Upper lobe of right lung (tissue), 1 donor: ENCODE results near the gene SPPL2B. TPM values are rescaled to one million over a fixed set of nuclear protein-coding genes. Genes with fewer than 3 reads are reported as not detected.
A peak's percentile ranks its signal among the peaks of the same experiment; 100 is the strongest.
"Not testable (repeated sequence)": the region's sequence is repeated elsewhere in the genome, so short reads cannot be mapped to it uniquely, and the experiment has no call there.

ENCODE experiments used
- ATAC-seq: fragments of 200-7000 bp; cut with Tn5 transposase; one replicate; pipeline ENCODE4 v1.9.1; 2020; ENCODE audit warnings: mild to moderate bottlenecking, moderate library complexity
- DNase-seq: peaks from one replicate; pipeline ENCODE4 v3.0.0-alpha.2; 2020
- H3K27ac ChIP-seq: fragments of 200-600 bp; one replicate; pipeline ENCODE4 v1.8.0; 2022
- H3K27me3 ChIP-seq: fragments of 200-600 bp; one replicate; pipeline ENCODE4 v1.8.0; 2022; ENCODE audit warnings: mild to moderate bottlenecking
- H3K36me3 ChIP-seq: fragments of 200-600 bp; one replicate; pipeline ENCODE4 v1.8.0; 2022
- H3K4me1 ChIP-seq: fragments of 200-600 bp; one replicate; pipeline ENCODE4 v1.8.0; 2022
- H3K4me3 ChIP-seq: fragments of 200-600 bp; one replicate; pipeline ENCODE4 v1.8.0; 2022; ENCODE audit warnings: mild to moderate bottlenecking
- H3K9me3 ChIP-seq: fragments of 200-600 bp; one replicate; pipeline ENCODE4 v1.8.0; 2022
- intact Hi-C: fragments of 100-400 bp; cut with DNase I; formaldehyde crosslinking; loops from one replicate; pipeline ENCODE4 v1.11.0; 2022
- total RNA-seq: library from RNA; stranded (reverse); fragmentation: NEBNext Ultra II Directional; extraction: Animal tissue kit (Norgen Biotek cat#: 25700); gene quantifications from one replicate; pipeline ENCODE4 v1.2.1, GENCODE V29; 2021
- TF ChIP-seq, protein P1 (sequence below): fragments of 200-600 bp; IDR thresholded peaks from one replicate; pipeline ENCODE4 v1.8.0; 2022; ENCODE audit warnings: antibody characterized with exemption
- donor health status: DM: no; HTN: yes; CAD: no; lungs with severe emphysema.

Gene SPPL2B
- total RNA-seq, 1 donor from 2014 or later: 50.9 TPM

DNA sequence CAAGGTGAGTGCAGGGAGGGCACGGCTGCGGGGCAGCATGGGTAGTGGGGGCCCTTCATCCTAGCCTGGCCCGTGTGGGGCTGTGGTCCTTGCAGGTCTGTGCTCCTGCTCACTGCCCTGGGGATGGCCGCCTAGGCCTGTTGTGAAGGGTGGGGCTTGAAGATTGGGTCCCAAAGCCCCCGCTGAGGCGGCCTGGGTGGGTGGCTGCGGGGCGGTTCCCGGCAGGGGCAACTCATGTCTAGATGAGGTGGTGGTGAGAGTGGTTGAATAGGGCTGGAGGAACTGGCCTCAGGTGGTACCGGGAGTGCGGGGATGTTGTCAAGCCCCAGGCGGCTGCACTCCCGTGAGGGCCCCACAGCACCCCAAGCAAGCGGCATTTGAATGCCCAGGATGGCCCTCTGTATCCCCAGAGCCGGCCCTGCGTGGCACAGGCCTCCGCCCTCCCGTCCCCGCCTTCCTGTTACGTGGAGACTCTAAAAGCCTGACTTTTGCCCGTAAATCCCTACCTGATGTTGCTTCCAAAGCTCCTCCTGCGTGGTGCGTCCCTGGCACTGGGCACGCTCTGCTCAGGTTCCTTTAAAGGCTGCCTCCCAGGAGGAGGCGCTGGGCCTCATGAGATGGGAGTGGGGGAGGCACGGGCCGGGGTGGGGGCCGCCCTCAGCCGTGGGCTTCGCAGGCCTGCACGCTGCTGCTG, 15.0 kb downstream of the SPPL2B start:
- TF ChIP-seq, protein P1, sequence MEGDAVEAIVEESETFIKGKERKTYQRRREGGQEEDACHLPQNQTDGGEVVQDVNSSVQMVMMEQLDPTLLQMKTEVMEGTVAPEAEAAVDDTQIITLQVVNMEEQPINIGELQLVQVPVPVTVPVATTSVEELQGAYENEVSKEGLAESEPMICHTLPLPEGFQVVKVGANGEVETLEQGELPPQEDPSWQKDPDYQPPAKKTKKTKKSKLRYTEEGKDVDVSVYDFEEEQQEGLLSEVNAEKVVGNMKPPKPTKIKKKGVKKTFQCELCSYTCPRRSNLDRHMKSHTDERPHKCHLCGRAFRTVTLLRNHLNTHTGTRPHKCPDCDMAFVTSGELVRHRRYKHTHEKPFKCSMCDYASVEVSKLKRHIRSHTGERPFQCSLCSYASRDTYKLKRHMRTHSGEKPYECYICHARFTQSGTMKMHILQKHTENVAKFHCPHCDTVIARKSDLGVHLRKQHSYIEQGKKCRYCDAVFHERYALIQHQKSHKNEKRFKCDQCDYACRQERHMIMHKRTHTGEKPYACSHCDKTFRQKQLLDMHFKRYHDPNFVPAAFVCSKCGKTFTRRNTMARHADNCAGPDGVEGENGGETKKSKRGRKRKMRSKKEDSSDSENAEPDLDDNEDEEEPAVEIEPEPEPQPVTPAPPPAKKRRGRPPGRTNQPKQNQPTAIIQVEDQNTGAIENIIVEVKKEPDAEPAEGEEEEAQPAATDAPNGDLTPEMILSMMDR: no peak
- Histone ChIP-seq H3K27me3 (no peaks in the 10 kb centered on the region), H3K36me3 (no peaks in the 10 kb centered on the region), H3K9me3 (no peaks in the 10 kb centered on the region), H3K27ac (no peak overlapping the region), H3K4me3 (no peak overlapping the region), H3K4me1 (no peaks in the 10 kb centered on the region)
- DNase-seq: no peak
- intact Hi-C loops: no loop called here
- no peak for ATAC-seq

DNA sequence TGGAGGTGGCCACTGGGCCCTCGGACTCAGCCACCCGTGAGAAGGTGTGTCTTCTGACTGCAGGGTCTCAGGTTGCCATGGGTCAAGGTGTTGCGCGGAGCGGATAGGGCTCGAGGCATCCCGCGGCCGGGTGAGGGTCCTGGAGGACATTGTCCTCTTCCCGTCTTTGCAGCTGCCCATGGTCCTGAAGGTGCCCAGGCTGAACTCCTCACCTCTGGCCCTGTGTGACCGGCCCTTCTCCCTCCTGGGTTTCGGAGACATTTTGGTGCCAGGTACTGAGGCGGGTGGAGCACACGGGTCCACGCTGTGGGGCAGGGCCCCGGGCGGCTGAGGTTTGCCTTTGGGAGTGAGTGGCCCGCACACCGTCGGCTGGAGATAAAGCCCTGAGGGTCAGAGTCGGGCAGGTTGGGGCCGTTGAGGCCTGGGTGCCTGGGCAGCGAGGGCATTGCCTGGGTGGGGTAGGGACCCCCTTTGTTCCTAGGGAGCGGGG, 15.9 kb downstream of the SPPL2B start:
- Histone ChIP-seq H3K4me1 (no peaks in the 10 kb centered on the region), H3K27me3 (no peaks in the 10 kb centered on the region), H3K4me3 (no peak overlapping the region), H3K27ac (no peak overlapping the region), H3K36me3 (no peaks in the 10 kb centered on the region), H3K9me3 (no peaks in the 10 kb centered on the region)
- ATAC-seq (no peak), DNase-seq (no peak)
- intact Hi-C loops: no loop called here
- TF ChIP-seq, protein P1: no peak

DNA sequence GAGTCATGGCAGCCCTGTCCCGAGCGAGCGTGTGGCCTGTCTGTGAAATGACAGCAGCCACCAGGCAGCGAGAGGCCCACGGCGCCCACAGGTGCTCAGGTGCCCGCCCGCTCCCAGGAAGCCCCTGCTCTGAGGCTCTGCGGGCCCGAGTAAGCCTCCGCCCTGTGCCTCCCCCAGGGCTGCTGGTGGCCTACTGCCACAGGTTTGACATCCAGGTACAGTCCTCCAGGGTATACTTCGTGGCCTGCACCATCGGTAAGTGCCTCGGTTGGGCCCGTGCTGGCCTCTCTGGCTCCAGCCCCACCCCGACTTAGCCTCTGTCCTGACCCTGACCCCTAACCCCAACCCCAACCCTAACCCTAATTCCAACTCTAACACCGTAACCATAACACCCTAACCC, 16.6 kb downstream of the SPPL2B start:
- Histone ChIP-seq H3K4me3 (no peak overlapping the region), H3K27ac (no peak overlapping the region), H3K4me1 (no peaks in the 10 kb centered on the region), H3K9me3 (no peaks in the 10 kb centered on the region), H3K27me3 (no peaks in the 10 kb centered on the region), H3K36me3 (no peaks in the 10 kb centered on the region)
- intact Hi-C loops: no loop called here
- ATAC-seq: peak; percentile 16
- TF ChIP-seq, protein P1: no peak
- no peak for DNase-seq

DNA sequence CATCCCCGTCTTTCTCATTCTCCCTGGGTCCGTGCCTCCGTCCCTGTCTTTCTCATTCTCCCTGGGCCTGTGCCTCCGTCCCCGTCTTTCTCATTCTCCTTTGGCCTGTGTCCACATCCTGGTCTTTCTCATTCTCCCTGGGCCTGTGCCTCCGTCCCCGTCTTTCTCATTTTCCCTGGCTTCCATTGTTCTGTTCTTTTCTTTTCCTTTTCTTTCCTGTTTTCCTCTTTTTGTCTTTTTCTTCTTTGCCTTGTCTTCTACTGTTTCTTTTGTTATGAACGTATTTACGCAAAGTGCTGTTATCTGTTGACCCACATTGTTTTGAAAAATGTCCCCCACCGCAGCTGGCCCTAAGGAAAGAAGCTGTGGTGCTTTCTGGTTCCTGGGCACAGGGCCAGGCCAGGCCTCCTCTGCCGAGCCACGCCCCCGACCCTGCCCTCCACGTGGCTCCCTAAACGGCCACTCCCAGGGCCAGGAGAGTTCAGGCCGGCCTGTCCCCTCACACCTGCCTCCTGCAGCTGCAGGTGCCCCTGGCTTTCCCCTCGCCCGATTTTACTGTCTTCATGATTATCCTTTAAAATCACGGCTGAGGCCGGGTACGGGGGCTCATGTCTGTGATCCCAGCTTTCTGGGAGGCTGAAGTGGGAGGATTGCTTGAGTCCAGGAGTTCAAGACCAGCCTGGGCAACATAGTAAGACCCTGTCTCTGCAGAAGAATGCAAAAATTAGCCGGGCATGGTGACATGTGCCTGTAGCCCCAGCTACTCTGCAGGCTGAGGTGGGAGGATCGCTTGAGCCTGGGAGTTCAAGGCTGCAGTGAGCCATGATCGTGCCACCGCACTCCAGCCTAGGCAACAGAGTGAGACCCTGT, 17.5 kb downstream of the SPPL2B start:
- ATAC-seq (peak; percentile 71), DNase-seq (no peak)
- intact Hi-C loops: no loop called here
- Histone ChIP-seq H3K4me1 (no peaks in the 10 kb centered on the region), H3K27me3 (no peaks in the 10 kb centered on the region), H3K4me3 (no peak overlapping the region), H3K36me3 (peaks cover 5% of the 10 kb centered on the region), H3K9me3 (no peaks in the 10 kb centered on the region), H3K27ac (no peak overlapping the region)
- TF ChIP-seq, protein P1: no peak

DNA sequence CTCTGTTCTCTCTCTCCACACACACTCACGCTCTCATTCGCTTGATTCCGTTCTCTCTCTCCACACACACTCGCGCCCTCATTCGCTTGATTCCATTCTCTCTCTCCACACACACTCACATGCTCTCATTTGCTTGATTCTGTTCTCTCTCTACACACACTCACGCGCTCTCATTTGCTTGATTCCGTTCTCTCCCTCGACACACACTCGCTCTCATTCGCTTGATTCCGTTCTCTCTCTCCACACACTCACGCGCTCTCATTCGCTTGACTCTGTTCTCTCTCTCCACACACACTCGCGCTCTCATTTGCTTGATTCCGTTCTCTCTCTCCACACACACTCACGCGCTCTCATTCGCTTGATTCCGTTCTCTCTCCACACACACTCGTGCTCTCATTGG, 21.3 kb downstream of the SPPL2B start:
- H3K4me1 ChIP-seq, H3K4me3 ChIP-seq, H3K27me3 ChIP-seq, DNase-seq, intact Hi-C loops, H3K9me3 ChIP-seq, H3K27ac ChIP-seq, ATAC-seq: not testable (repeated sequence)
- H3K36me3 ChIP-seq: peaks cover 11% of the 10 kb centered on the region

DNA sequence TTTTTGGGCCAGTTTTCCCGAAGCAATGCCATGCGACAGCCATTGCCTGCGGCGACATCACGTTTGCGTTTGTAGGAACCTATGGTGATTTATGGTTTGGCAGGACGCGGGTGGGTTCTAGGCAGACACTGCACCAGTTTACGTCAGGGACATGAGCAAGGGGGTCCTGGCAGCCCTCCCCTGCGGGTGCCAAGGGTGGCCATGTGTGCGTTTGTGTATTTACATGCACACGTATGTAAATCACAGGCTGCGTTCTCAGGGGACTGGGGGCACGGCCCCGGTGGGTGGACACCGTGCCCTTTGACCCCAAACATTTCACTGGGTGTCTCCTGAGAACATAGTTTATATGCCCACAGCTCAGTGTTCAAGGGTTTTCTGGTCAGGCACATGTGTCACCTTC, 22.2 kb downstream of the SPPL2B start:
- Histone ChIP-seq H3K36me3 (peaks cover 11% of the 10 kb centered on the region), H3K9me3 (no peaks in the 10 kb centered on the region), H3K27me3 (no peaks in the 10 kb centered on the region), H3K4me3 (no peak overlapping the region), H3K4me1 (no peaks in the 10 kb centered on the region), H3K27ac (no peak overlapping the region)
- ATAC-seq (no peak), DNase-seq (no peak)
- TF ChIP-seq, protein P1: no peak
- intact Hi-C loops: no loop called here
